IPS DF 6.9 (cell line): ENCODE measurements around the gene VPS39.
A peak's percentile ranks its signal among the peaks of the same experiment; 100 is the strongest.

Experiments
- DNase-seq: peaks from one replicate; pipeline ENCODE4 v3.0.0-alpha.2; 2013; ENCODE audit warnings: low read depth, low spot score
- H3K27ac ChIP-seq: one replicate; pipeline ENCODE4 v1.5.1; 2013; ENCODE audit warnings: low read length, control low read depth
- H3K27me3 ChIP-seq: 2 replicates; pipeline ENCODE4 v1.6.1; 2013; ENCODE audit warnings: mild to moderate bottlenecking, low read length; ENCODE audit not compliant: control insufficient read depth, insufficient read depth
- H3K36me3 ChIP-seq: 2 replicates; pipeline ENCODE4 v1.6.1; 2013; ENCODE audit warnings: low read length; ENCODE audit not compliant: control insufficient read depth, insufficient read depth
- H3K4me1 ChIP-seq: 2 replicates; pipeline ENCODE4 v1.6.1; 2013; ENCODE audit warnings: low read length; ENCODE audit not compliant: control insufficient read depth, insufficient read depth
- H3K4me3 ChIP-seq: 2 replicates; pipeline ENCODE4 v1.5.1; 2013; ENCODE audit warnings: mild to moderate bottlenecking, low read length
- H3K9me3 ChIP-seq: 2 replicates; pipeline ENCODE4 v1.6.1; 2013; ENCODE audit warnings: low read length, inconsistent platforms; ENCODE audit not compliant: control insufficient read depth, insufficient read depth
- WGBS: extraction: QIAGEN DNeasy Blood & Tissue Kit; methylation state at CpG from one replicate; pipeline ENCODE4 v1.1.7; 2013; ENCODE audit warnings: mixed read lengths, missing lambda C conversion rate; ENCODE audit not compliant: insufficient read length, insufficient coverage; 5-methylcytosine and 5-hydroxymethylcytosine counted together

Gene VPS39

DNA sequence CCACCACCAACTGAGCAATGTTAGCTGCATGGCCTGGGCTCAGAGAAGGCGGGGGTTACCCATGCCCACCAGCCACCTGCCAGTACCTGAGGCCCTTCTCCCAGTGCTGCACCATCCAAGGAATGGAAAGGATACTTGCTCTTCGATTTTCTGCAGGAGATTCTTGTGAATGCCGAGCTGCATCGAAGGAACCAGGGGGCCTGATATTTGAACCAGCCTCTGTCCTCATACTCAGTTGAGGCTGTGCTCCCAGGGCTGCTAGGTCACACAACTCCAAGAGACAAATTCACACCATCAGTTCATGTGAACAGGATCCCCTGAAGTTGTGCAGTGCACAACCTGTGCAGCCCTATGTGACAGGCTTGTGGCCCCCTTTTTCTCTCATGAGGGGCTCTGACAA, 69.7 kb downstream of the VPS39 start:
- no peak for DNase-seq
- H3K4me3 ChIP-seq: no peak overlapping the region
- H3K27ac ChIP-seq: no peak overlapping the region
- no peaks in the 10 kb centered on the region for H3K9me3 ChIP-seq
- no peaks in the 10 kb centered on the region for H3K4me1 ChIP-seq
- no CpG with 5 or more reads among the region's 4 CpGs for whole genome bisulfite sequencing
- no peaks in the 10 kb centered on the region for H3K36me3 ChIP-seq
- no peaks in the 10 kb centered on the region for H3K27me3 ChIP-seq

DNA sequence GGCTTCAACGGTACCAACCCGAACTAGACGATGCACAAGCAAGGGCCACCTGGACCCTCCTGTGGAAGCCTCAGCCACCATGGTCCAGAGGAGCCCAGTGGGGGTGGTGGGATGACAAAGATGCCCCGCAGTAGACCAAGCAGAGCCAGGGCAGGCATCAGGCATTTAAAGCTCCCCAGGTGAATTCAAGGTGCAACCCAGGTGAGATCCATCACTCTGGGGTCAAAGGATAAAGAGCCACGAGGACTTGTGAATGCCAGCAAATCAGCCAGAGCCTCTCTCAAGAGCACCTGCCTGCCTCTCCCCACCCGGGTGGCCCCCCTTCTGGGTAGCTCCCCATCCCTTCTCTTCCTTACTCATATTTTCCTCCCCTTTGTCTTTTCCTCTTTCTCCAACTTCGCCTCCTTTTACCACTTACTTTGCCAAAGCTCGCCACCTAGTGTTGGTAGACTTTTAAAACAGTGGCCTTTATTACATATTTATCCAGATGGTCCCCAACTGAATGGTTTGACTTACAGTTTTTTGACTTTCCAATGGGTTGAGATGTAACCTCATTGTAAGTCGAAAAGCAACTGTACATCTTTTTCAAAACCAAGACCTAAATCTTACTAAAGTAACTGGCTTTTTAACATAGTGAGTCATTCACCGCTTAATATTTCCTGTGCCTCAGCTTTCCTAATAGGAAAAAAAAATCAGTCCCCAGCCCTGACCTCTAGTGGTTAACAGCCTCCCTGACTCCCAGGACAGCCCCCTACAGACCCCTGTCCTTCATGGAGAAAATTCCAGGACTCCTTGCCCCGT, 70.4 kb downstream of the VPS39 start:
- H3K27ac ChIP-seq: no peak overlapping the region
- no peaks in the 10 kb centered on the region for H3K9me3 ChIP-seq
- H3K36me3 ChIP-seq: no peaks in the 10 kb centered on the region
- no peaks in the 10 kb centered on the region for H3K27me3 ChIP-seq
- DNase-seq: peak; percentile 63
- WGBS: no CpG with 5 or more reads among the region's 11 CpGs
- no peaks in the 10 kb centered on the region for H3K4me1 ChIP-seq
- H3K4me3 ChIP-seq: no peak overlapping the region

DNA sequence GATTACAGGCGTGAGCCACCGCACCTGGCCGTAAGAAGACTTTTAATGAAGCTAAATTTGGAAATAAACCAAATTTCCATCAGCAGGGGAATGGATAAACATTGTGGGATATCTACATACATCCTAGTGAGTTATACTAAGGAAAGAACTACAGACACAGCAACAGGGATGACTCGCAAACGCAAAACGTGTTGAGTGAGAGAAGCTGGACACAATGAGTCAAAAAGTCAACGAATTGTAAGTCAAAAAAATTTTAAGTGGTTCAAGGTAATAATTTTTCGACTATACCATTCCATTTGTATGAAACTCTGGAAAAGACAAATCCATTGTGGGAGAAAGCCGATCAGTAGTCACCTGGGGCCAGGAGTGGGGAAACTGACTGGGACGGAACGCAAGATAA, 71.6 kb downstream of the VPS39 start:
- Histone ChIP-seq H3K27me3 (no peaks in the 10 kb centered on the region), H3K9me3 (no peaks in the 10 kb centered on the region), H3K27ac (no peak overlapping the region), H3K4me3 (no peak overlapping the region), H3K4me1 (no peaks in the 10 kb centered on the region), H3K36me3 (no peaks in the 10 kb centered on the region)
- no peak for DNase-seq
- WGBS: no CpG with 5 or more reads among the region's 11 CpGs

DNA sequence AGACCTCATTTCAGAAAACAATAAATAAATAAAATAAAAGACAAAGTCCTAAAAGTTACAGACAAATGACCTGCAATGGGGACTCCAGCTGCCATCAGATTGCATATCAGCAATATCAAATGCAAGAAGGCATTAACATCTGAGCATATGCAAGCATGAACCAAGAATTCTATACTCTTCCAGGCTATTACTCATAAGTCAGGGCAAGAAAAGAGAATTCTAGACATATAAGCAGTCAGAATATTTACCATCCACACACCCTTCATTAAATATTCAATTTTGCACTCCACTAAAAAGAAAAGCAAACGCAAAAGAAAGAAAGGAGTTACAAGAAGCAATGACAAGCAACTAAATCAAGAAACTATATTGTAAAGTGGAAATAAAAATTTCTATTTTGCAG, 72.8 kb downstream of the VPS39 start:
- no peak overlapping the region for H3K27ac ChIP-seq
- H3K9me3 ChIP-seq: no peaks in the 10 kb centered on the region
- no peaks in the 10 kb centered on the region for H3K27me3 ChIP-seq
- no CpG with 5 or more reads among the region's 1 CpG for WGBS
- DNase-seq: no peak
- no peaks in the 10 kb centered on the region for H3K4me1 ChIP-seq
- no peaks in the 10 kb centered on the region for H3K36me3 ChIP-seq
- no peak overlapping the region for H3K4me3 ChIP-seq

DNA sequence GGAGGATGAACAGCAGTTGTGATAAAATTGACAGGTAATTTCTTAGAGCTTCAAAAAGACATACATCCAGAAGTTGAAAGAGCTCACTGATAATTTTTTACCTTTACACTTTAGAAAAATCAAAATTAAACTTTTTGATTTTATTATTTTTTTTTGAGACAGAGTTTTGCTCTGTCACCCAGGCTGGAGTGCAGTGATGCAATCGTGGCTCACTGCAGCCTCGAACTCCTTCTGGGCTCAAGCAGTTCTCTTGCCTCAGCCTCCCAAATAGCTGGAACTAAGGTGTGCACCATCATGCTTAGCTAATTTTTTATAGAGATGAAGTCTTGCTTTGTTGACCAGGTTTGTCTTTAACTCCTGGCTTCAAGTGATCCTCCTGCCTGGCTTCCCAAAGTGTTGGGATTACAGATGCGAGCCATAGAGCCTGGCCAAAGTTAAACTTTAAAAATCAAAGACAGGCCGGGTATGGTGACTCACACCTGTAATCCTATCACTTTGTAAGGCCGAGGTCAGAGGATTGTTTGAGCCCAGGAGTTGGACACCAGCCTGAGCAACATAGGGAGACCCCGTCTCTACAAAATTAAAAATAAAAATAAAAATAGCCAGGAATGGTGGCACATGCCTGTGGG, 73.4 kb downstream of the VPS39 start:
- Histone ChIP-seq H3K4me1 (no peaks in the 10 kb centered on the region), H3K9me3 (no peaks in the 10 kb centered on the region), H3K4me3 (no peak overlapping the region), H3K36me3 (no peaks in the 10 kb centered on the region), H3K27ac (no peak overlapping the region), H3K27me3 (no peaks in the 10 kb centered on the region)
- no peak for DNase-seq
- no CpG with 5 or more reads among the region's 6 CpGs for WGBS

DNA sequence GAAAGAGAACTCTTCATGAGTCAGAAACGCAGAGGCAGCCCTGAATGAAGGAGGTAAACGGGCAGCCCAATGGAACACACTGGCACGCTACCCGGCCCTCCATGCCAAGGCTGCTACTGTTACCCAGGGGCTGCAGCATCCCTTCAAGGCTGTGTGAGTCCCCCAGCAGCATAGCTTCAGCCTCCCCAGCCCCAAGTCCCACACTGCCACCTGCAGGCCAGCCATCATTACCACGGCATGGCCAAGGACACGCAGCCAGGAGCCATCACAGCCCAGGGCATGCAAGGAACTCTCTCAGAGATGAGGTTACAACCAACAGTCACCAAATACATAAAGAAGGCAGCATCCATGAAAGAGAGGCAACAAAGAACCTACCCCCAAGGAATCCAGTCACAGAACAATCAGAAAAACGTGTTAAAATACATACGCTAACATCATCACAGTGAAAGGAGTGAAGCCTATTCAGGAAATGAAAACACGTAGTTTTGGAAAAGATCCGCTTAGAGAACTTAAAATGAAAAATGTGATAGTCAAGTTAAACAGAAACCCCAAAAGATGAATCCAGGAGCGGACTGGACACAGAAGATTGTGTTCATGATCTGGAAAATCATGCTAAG, 74.1 kb downstream of the VPS39 start:
- WGBS: no CpG with 5 or more reads among the region's 11 CpGs
- Histone ChIP-seq H3K4me3 (no peak overlapping the region), H3K27ac (no peak overlapping the region), H3K4me1 (no peaks in the 10 kb centered on the region), H3K27me3 (no peaks in the 10 kb centered on the region), H3K36me3 (no peaks in the 10 kb centered on the region), H3K9me3 (no peaks in the 10 kb centered on the region)
- DNase-seq: peak; percentile 61

DNA sequence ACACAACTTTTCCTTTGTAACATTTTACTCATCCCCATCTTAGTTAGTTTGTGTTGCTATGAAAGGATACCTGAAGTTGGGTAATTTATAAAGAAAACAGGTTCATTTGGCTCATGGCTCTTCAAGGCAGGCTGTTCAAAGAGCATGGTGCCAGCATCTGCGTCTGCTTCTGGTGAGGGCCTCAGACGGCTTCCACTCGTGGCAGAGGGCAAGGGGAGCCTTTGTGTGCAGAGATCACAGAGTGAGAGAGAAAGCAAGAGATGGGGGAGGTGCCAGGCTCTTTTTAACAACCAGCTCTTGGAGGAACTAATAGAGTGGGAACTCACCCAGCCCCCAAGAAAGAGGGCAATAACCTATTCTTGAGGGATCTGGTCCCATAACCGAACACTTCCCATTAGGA, 74.7 kb downstream of the VPS39 start:
- Histone ChIP-seq H3K4me3 (no peak overlapping the region), H3K9me3 (no peaks in the 10 kb centered on the region), H3K36me3 (no peaks in the 10 kb centered on the region), H3K27me3 (no peaks in the 10 kb centered on the region), H3K27ac (no peak overlapping the region), H3K4me1 (no peaks in the 10 kb centered on the region)
- no peak for DNase-seq
- WGBS: no CpG with 5 or more reads among the region's 4 CpGs

DNA sequence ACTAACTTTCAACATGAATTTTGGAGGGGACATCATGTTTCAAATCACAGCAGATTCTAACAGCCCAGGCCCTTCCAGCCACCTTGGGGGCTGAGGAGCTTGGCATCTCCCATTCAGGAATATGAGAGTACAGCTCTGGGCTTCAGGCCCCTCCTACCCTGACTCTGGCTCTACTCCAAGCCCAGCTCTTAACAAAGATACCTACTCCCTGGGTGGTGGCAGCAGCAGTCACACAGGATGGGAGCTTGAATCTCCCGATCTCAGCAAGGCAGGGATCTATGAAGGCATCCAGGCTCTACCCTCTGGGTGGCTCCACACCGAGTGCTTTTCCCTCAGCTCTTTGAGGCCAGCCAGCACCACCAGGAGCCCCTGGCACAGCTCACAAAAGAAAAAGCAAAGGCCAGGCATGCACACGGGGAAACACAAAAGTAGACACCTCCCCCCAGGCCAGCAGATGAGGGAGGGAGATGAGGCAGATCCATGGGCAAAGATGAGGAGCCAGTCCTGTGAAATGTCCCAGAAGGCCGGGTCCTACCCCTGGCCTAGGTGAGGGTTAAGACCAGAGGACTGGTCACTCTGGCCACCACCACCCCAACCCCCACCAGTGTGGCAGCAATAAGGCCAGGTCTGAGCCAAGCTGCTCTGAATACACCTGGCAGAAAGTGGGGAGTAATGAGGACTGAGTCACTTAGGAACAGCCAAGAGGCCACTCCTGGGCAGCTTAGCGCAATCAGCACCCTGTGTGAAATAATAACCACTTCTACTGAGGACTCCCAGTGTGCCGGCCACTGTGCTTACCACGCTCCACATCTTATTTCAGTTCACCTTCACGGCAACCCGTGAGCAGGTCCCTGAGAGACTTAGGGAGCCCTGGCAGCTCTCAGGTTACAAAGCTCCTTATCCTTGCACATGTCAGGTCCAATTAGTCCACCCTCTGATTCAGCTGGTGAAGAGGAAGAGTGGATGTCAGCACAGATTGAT, 76.0 kb downstream of the VPS39 start:
- Histone ChIP-seq H3K9me3 (no peaks in the 10 kb centered on the region), H3K4me3 (no peak overlapping the region), H3K27me3 (no peaks in the 10 kb centered on the region), H3K36me3 (no peaks in the 10 kb centered on the region), H3K4me1 (no peaks in the 10 kb centered on the region), H3K27ac (no peak overlapping the region)
- DNase-seq: no peak
- WGBS: no CpG with 5 or more reads among the region's 9 CpGs

DNA sequence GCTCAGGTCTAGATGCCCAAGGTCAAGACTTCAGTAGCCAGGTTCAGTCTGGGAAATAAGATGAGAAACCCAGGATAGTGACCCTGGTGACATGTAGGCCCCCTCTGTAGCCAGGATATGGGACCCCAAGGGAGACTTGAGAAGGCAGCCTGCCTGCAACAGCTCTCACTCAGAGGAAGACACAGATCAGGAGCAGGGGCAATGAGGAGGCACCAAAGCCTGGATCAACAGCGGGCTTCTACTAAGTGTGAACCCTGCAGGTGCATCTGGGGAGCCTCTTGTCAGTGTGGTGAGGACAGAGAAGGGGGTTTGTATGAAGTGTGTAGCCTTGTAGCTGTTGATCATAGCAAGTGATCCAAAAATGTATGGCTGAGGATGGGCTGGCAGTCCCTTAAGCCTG, 77.1 kb downstream of the VPS39 start:
- WGBS: no CpG with 5 or more reads among the region's 1 CpG
- Histone ChIP-seq H3K4me3 (no peak overlapping the region), H3K4me1 (no peaks in the 10 kb centered on the region), H3K27me3 (no peaks in the 10 kb centered on the region), H3K9me3 (no peaks in the 10 kb centered on the region), H3K36me3 (no peaks in the 10 kb centered on the region), H3K27ac (no peak overlapping the region)
- DNase-seq: no peak
